Stimulated activated CD4-positive, alpha-beta T cell treated with anti-CD3 and anti-CD28 coated beads, Interleukin-12 subunit alpha, Interleukin-12 subunit beta, amount 100 ng/mL, for 4 hours (primary cell): ENCODE data around the gene CCDC200.
"Not testable (repeated sequence)": the region's sequence is repeated elsewhere in the genome, so short reads cannot be mapped to it uniquely, and the experiment has no call there.

Experiments used
- DNase-seq: peaks from one replicate; pipeline ENCODE4 v3.0.0-alpha.2; 2020

The CCDC200 gene

DNA sequence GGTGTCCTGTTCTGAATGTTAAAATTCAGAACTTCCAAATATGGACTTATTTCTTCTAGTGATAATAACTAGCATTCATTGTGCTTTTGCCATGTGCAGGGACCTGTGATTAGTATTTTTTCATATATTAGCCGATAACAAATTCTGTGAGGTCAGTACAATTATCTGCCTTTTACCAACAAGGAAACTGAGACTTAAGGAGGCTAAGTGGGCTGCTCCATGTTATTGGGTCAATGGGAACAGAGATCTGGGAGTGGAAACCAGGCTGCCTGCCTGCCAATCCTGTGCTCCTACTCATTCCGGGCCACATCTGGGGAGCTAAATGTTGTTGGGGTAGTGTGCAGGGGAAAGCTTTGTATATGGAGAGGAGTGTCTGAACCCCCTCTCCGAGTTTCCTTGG is 13.1 kb downstream of the CCDC200 start:
- DNase-seq, result no peak

DNA sequence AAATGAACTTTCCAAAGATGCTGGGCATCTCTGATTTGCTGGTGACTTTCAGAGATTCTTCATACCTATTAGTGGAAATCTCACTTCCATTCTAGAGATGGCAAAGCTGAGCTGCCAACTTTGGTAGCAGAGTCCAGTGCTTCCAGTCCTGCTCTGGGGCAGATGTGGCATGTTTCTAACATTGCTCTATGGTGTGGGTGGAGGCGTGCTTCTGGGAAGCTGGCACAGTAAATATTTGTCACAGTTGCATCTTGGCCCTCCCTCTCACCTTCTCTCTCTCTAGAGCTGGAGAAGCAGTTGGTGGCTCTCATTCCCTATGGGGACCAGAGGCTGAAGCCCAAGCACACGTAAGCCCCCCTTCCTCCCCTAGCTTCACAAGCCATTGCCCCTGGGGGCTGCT is 14.9 kb downstream of the CCDC200 start:
- no peak for DNase-seq

DNA sequence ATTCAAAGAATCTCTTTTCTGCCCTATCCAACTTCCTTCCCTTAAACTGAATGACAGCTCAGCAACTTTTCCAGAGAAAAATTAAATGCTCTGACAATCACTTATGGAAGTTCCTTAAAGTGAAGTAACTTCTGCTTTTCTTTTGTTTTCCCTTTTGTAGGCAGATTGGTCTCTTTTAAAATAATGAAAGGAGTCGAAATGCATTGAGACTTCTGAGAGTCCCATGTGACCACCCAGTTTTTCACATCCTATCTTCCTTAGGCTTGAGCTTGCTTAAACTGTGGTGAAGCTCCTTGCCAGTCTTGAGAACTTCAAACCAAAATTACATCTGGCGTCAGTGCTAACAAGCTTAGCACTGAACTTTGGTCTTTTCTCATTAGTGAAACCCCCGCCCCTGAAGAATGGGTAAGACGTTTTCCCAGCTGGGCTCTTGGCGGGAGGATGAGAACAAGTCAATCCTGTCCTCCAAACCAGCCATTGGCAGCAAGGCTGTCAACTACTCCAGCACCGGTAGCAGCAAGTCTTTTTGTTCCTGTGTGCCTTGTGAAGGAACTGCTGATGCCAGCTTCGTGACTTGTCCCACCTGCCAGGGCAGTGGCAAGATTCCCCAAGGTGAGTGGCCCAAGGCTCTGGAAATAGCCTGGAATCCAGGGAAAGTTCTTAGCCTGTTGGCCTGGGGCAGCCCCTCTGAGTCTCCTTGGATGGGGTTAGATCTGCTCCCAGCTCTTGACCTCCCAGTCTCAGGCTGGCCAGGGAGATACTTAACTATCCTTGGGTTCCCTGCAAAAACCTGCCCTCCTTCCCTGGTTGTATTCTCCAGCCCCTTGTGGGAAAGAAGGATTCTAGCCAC is 15.6 kb downstream of the CCDC200 start:
- DNase-seq, result no peak

DNA sequence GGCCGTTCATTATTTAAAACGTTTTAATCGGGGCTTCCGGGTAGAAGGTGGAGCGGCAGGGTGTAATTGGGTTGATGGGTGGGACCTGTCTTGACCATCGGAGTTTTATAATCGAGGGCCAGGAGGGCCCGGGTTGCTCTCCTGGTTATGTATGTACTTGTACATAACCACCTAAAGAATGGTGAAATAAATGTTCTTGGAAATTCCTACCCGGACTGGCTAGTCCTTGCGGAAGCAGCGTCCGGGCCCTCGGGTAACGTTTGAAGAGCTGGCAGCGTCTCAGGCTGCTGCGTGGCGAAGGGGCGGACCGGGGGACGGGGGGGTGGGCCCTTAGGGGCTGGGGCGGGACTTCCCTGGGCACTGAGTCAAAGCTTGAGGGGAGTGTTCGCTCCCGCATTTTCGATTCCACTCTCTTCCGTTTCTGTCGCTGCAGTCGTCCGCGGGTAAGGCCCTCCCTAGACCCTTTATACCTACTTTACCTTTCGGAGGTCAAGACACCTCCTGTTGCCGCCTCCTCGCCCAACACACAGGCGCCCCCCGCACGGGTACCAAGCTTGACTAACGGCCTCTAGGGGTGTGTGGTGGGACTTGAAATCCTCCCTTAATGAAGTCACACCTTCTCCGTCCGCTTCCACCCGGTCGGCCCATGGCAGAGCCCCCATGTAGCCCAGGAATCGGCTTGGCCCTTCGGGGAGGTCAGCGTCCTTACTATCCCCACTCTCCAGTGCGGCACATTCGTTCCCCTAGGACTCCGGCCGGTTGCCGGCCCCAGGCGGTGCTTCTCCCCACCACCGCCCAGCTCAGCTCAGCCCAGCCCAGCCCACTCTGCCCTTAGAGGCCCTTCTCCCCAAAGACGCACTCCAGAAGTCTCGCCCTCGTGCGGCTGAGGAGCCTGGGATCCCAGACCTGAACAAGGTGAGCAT is 16.7 kb downstream of the CCDC200 start, which contains the start of gene TMEM106A:
Gene TMEM106A, plus strand, starts transcription at position 396 of the 923 bp plus-strand sequence. CDS start 1,167 bp downstream, outside the sequence.
- DNase-seq, result peak; percentile 70

DNA sequence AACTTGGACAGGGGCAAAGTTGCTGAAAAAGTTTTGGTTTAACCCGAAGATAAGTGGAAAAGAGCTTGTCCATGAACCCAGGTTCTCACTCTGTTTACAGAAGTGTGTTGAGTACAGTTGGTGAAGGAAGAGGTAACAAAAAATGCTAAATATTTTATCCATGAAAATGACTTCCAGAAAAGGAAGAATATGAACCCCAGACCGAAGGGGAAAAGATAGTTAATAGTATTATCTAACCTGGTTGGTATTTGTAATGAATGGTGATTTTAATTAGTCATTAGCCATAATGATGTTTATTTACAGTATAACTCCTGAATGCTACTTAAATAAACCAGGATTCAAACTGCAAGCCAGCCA is 17.3 kb downstream of the CCDC200 start:
- DNase-seq, result no peak

DNA sequence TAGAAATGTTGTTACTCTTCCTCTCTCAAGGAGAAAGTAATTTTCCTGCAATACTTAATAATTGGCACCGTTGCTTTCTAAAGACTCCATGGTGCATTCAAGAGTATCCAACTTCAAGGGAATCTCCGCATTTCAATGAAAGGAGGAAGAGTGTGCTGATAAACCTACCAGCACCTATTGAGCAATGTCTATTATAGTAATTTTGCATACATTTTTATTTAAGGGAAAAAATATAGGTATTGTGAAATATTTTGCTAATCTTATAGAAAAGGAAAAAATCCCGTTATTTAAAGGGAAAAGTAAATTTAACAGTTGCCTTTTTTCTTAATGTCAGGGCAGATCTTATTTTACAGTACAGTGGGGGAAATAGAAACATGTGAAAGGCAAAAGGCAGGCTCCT is 17.8 kb downstream of the CCDC200 start:
- DNase-seq, result no peak

DNA sequence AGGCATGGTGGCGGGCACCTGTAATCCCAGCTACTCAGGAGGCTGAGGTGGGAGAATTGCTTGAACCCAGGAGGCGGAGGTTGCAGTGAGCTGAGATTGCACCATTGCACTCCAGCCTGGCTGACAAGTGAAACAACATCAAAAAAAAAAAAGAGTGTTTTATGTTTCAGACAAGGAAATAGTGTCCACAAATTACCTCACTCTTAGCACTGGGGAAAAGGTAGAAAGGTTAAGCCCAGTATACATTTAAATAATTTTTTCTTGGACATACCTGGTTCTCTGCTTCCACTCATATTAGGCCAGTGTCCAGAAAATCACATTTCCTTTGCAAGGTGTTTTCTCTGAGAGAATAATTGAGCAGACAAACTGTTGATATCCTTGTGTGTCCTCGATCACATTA is 25.4 kb downstream of the CCDC200 start:
- DNase-seq, result not testable (repeated sequence)

DNA sequence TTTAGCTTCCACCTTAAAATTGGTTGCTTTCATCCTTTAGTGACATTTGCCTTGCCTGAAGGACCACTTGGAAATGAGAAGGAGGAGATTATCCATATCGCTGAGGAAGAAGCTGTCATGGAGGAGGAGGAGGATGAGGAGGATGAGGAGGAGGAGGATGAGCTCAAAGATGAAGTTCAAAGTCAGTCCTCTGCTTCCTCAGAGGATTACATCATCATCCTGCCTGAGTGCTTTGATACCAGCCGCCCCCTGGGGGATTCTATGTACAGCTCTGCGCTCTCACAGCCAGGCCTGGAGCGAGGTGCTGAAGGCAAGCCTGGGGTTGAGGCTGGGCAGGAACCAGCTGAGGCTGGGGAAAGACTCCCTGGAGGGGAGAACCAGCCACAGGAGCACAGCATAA is 28.3 kb downstream of the CCDC200 start:
- DNase-seq, result no peak

DNA sequence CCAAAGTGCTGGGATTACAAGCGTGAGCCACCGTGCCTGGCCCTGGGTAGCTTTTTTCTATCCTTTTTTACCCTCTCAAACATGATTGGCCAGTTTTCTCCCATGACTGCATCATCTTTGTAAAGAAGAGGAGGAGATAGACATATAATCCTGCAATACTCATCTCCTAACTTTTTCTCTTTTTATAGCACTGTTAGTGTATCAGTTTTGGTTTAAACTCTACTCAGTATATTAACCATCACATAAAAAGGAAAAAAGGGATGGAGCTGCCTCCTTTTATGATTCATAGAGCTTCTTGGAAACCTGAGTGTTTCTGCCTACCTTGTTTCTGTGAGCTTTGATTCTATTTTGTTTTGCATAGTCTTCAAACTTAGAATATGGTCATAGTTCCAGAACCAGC is 28.8 kb downstream of the CCDC200 start:
- DNase-seq, result no peak

DNA sequence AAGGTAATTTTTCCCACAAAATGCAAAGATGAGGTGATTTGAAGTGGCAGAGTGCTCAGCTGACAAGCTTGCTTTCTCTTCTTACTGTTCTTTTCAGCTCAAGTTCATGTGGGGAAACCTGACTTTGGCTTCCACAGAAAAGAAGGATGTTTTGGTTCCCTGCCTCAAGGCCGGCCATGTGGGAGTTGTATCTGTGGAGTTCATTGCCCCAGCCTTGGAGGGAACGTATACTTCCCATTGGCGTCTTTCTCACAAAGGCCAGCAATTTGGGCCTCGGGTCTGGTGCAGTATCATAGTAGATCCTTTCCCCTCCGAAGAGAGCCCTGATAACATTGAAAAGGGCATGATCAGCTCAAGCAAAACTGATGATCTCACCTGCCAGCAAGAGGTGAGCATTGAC is 35.2 kb downstream of the CCDC200 start:
- no peak for DNase-seq

DNA sequence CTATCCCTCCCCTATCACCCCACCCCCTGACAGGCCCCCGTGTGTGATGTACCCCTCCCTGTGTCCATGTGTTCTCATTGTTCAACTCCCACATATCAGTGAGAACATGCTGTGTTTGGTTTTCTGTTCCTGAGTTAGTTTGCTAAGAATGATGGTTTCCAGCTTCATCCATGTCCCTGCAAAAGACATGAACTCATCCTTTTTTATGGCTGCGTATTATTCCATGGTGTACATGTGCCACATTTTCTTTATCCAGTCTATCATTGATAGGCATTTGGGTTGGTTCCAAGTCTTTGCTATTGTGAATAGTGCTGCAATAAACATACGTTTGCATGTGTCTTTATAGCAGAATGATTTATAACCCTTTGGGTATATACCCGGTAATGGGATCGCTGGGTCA is 41.8 kb downstream of the CCDC200 start:
- not testable (repeated sequence) for DNase-seq

DNA sequence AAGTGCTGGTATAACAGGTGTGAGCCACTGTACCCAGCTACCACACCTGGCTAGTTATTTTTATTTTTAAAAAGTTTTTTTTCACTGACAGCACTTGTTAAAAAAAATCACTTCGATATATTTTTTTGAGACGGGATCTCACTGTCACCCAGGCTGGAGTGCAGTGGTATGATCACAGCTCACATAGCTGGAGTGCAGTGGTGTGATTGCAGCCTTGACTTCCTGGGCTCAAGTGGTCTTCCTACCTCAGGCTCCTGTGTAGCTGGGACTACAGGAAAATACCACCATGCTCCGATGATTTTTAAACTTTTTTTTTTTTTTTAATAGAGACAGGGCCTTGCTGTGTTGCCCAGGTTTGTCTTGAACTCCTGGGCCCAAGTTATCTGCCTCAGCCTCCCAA is 44.5 kb downstream of the CCDC200 start:
- DNase-seq, result no peak

DNA sequence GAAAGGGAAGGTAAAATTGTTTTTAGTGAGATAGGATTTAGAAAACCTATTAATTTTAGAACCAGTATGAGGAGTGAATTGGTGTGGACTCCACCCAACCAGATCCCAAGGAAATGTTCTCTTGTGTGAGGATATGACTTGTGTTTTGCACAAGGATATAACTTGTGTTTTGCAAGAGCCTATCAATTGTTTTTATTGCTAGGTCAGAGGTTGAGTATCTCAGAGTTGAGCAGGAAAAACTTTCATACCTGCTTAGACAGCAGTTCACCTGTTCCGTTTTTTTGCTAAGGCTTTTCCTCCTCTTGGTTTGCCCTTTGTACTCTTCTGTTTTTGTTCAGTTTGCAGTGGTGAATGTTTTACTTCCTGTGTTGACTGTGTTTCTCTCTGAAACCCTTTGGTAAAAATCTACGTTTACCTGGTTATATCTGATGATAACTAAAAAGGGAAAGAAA is 52.3 kb downstream of the CCDC200 start:
- no peak for DNase-seq

DNA sequence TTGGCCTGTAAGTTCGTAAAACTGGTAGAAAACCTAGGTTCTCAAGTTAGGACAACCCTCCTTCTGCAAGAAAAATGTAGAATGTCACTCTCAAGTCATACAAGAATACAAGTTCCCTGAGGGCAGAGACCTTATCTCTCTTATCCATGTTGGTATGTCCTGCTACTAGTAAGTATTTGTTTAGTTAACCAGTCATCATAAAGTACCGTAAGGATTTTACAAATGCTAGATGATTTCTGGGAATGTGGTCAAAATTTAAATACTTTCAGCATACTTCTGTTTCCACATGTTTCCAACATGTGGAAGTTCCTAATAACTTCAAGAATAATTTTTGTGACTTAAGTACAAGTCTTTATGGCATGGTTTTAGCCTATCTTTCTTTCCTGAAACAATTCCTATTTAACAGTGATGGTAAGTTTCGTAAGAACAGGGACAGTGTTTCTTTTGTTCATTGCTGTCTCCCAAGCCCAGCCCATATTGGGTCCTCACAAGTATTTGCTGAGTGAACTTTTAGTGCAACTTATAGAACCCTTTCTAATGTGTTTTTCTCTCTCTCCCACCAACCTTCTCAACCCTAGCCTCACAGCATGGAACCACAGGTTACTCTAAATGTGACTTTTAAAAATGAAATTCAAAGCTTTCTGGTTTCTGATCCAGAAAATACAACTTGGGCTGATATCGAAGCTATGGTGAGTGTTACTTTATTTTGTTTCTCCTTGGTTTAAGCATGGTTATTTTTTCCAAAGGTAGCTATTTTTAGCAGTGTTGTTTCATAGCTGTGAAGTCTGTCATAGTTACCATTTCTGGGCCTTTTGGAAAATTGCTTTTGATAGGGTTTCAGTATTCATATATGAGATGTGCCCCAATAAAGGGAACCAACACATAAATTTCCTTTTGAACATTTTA is 53.0 kb downstream of the CCDC200 start:
- no peak for DNase-seq

DNA sequence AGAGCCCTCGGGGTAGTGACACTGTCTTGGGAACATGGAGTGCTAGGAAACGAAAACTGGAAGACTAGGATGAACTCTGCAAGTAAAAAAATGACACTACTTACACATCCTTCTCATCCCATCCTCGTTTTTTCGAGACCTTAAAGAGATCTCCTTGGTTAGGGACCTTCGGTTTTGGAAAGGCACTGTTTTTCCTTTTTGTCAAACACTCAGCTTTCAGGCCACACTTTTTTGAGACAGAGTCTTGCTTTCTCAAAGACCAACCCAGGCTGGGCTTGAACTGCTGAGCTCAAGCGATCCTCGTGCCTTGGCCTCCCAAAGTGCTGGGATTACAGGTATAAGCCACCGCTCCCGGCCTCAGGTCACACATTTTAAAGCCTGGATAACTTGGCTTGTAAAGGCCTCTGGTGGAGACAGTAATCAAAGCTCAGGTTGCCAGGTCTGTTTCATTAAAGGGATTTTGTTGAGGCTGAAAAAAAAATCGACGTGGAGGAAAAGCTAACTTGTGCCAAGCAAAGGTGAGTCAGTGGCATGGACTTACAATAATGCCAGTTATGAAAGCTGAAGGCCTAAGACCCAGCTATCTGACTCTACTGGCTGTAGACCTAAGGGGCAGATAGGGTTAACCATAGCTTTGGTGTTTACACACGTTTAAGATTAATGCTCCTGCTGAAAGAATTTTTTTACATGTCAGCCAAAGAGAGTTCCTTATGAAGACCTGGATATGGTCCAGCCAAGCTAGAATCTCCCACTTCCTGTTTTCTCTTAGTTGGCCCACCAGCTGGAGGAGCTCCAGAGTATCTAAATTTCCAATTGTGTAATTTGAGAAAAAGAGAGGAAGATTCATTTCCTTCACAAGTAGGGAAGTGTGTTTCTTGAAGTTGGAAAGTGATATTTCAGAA is 56.6 kb downstream of the CCDC200 start:
- no peak for DNase-seq
